Activated naive CD8-positive, alpha-beta T cell treated with anti-CD3 and anti-CD28 coated beads, Interleukin-2, amount 10 ng/mL, durations not matched to agents 7 days and 5 days (primary cell): ENCODE measurements around the gene SLC30A9. TPM values are rescaled to one million over a fixed set of nuclear protein-coding genes. Genes with fewer than 3 reads are reported as not detected.

ENCODE experiments used
- ATAC-seq: fragments of 150-1000 bp; cut with Tn5 transposase; one replicate; pipeline ENCODE4 v1.10.0; 2021; ENCODE audit warnings: low read depth, moderate library complexity
- POLR2A ChIA-PET: fragments of 350-600 bp; sonication (Branson Sonifier 250); formaldehyde crosslinking; loops from one replicate; lab custom pipeline; 2021; ENCODE audit warnings: antibody characterized with exemption; lab: Charles Lee
- DNase-seq: peaks from one replicate; pipeline ENCODE4 v3.0.0; 2021
- H3K27ac Mint-ChIP-seq: one replicate; pipeline ENCODE4 v1.8.0; 2022; ENCODE audit warnings: mild to moderate bottlenecking, mixed read lengths
- H3K27me3 Mint-ChIP-seq: one replicate; pipeline ENCODE4 v1.8.0; 2022; ENCODE audit warnings: mild to moderate bottlenecking, moderate library complexity, mixed read lengths
- H3K36me3 Mint-ChIP-seq: one replicate; pipeline ENCODE4 v1.8.0; 2021; ENCODE audit warnings: mild to moderate bottlenecking, mixed read lengths
- H3K4me1 Mint-ChIP-seq: one replicate; pipeline ENCODE4 v1.8.0; 2021; ENCODE audit warnings: mixed read lengths
- H3K4me3 Mint-ChIP-seq: one replicate; pipeline ENCODE4 v1.8.0; 2022; ENCODE audit warnings: mild to moderate bottlenecking, moderate library complexity, mixed read lengths
- H3K9me3 Mint-ChIP-seq: one replicate; pipeline ENCODE4 v1.8.0; 2021; ENCODE audit warnings: mixed read lengths
- total RNA-seq, 2 experiments: library from RNA; stranded (reverse); gene quantifications; one replicate each; pipeline ENCODE4 v1.2.3, GENCODE V29; 2021

SLC30A9 gene
- total RNA-seq, 2 experiments from 2014 or later, result 35.1 to 38.2 TPM

DNA sequence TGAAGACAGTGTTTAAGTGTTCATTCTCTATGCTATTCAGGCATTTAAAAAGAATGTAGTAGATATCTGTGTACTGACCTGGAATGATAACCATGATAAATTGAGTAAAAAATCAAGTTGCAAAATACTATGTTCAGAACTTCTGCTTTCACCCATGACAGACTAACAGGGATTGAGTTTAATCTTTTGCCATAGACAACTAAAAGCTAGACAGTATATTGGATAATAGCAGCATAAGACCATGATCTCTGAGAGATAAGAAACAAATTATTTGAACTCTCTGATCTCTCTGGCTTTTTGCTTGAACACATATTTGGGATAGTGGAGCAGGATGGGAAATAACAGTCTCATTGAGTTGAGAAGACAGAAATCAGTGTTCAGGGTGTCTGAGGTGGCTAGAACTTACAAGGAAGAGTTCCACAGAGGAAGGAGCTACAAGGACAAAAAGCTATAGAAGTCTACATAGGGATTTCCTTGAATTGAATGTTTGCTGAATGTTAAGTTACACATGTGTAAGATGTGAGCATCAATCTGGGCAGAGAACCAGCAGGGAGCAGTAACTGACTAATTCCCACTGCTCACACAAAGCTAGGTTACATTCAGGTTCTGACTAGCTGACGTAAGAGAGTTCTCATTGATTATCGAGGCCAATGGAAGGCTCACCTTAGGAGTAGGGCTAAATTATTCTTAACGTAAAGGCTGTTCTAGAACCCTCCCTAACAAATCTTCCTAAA is 60.4 kb downstream of the SLC30A9 start:
- Mint-ChIP-seq H3K4me1 (no peaks in the 10 kb centered on the region), H3K9me3 (peaks cover 2% of the 10 kb centered on the region), H3K4me3 (no peak overlapping the region), H3K27me3 (no peaks in the 10 kb centered on the region), H3K36me3 (peaks cover 43% of the 10 kb centered on the region), H3K27ac (no peak overlapping the region)
- POLR2A ChIA-PET, result no interaction called here
- DNase-seq (no peak), ATAC-seq (no peak)

DNA sequence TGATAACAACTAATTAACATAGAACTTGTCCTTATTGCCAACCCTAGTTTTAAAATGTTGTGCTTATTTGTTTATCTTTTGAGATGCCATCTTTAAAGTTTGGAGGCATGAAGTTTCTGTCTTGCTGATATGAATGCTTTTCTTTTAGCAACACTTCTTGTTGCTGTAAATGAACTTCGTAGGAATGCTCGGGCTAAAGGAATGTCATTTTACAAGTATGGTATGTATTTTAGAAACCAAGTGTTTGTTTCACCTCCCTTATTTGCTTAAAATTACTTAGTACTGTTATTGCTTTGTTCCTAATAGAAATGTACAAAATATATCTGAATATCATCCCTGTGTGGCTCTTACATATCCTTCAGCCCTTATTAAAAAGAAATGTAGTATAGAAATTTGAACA is 76.1 kb downstream of the SLC30A9 start:
- Mint-ChIP-seq H3K27ac (no peak overlapping the region), H3K4me3 (no peak overlapping the region), H3K9me3 (no peaks in the 10 kb centered on the region), H3K4me1 (no peaks in the 10 kb centered on the region), H3K27me3 (no peaks in the 10 kb centered on the region), H3K36me3 (peaks cover 5% of the 10 kb centered on the region)
- DNase-seq (no peak), ATAC-seq (no peak)
- POLR2A ChIA-PET, result no interaction called here

DNA sequence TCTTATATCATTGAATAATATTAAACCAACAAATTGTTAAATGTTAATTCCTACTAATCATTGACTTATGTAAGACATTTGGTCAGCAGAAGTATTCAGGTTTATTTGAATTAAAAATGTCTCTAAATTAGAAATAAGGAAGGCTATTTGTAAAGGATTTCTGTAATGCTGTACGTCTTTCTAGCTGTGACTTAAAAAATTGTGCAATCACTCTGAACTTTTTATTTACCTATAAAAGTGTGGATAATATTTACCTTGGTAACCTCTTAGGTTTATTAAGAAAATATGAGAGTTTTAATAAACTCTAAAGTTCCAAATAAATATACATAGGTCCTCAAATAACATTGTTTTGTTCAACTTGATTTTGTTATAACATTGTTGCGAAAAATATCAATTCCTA is 76.9 kb downstream of the SLC30A9 start:
- H3K36me3 Mint-ChIP-seq, result peaks cover 8% of the 10 kb centered on the region
- H3K4me3 Mint-ChIP-seq, result no peak overlapping the region
- H3K9me3 Mint-ChIP-seq, result no peaks in the 10 kb centered on the region
- no peaks in the 10 kb centered on the region for H3K27me3 Mint-ChIP-seq
- ATAC-seq (no peak), DNase-seq (no peak)
- H3K4me1 Mint-ChIP-seq, result no peaks in the 10 kb centered on the region
- POLR2A ChIA-PET, result no interaction called here
- H3K27ac Mint-ChIP-seq, result no peak overlapping the region

DNA sequence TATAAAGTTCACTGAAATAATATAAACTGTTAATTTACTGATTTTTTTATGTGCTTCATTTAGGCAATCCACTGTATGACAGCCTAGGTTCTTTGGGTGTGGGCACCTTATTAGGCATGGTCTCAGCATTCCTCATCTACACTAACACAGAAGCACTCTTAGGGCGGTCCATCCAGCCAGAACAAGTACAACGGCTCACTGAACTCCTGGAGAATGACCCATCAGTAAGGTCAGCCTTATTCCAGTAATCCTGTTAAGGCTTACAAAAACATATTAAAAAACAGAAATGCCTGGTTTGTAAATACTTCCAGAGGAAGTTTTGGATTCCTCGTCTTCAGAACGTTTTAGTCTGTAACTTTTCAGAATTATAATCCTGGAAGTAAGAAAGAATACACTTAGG is 80.1 kb downstream of the SLC30A9 start:
- H3K9me3 Mint-ChIP-seq, result no peaks in the 10 kb centered on the region
- H3K27me3 Mint-ChIP-seq, result no peaks in the 10 kb centered on the region
- H3K4me1 Mint-ChIP-seq, result no peaks in the 10 kb centered on the region
- no peak for DNase-seq
- no peak for ATAC-seq
- no peak overlapping the region for H3K27ac Mint-ChIP-seq
- peaks cover 10% of the 10 kb centered on the region for H3K36me3 Mint-ChIP-seq
- no peak overlapping the region for H3K4me3 Mint-ChIP-seq
- POLR2A ChIA-PET, result no interaction called here

DNA sequence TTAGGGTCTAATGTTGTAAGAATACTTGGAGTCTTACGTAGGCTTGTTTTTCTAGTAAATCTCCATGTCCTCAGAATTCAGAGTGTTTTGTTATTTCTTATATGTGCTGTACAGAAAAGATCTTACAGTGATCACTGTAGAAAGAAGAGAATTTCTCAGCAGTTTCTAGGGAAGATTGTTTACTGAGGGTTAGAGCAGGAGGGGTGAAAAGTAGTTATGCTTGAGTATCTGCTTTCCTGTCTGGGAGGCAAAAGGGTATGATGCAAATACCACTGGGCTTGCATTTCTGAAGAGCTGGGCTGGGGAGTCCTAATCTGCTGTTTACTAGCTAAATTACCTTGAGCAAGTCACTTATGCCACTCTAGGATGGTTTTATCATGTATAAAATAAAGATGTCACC is 84.0 kb downstream of the SLC30A9 start:
- Mint-ChIP-seq H3K27me3 (no peaks in the 10 kb centered on the region), H3K9me3 (no peaks in the 10 kb centered on the region), H3K36me3 (peaks cover 11% of the 10 kb centered on the region), H3K27ac (no peak overlapping the region), H3K4me1 (no peaks in the 10 kb centered on the region), H3K4me3 (no peak overlapping the region)
- no peak for DNase-seq
- POLR2A ChIA-PET, result no interaction called here
- no peak for ATAC-seq

DNA sequence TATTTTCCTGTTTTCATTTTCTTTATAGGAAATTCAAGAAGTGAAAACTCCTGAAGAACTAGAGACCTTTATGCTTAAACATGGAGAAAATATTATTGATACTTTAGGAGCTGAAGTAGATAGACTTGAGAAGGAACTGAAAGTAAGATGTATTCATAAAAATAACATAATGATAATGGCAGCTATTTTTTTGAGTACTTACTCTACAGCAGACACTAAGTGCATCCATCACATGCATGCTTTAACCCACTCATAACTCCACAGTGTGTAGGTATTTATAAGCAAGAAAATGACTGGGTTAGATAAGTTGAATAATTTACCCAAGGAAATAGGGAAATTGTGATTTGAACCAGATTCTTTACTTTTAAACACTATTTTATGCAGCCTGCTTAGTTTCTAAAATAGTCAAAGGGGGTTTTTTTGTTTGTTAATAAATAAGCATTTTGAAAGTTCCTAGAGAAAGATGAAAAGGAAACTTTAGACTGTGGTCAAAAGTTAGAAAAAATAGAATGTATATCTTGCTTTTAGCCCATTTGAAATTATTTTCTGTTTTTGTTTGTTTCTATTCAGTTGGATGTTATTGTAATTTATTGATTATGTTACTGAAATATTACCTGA is 88.0 kb downstream of the SLC30A9 start:
- POLR2A ChIA-PET, result no interaction called here
- Mint-ChIP-seq H3K27ac (no peak overlapping the region), H3K36me3 (peaks cover 14% of the 10 kb centered on the region), H3K4me1 (no peaks in the 10 kb centered on the region), H3K4me3 (no peak overlapping the region), H3K9me3 (no peaks in the 10 kb centered on the region), H3K27me3 (no peaks in the 10 kb centered on the region)
- no peak for ATAC-seq
- DNase-seq, result no peak

DNA sequence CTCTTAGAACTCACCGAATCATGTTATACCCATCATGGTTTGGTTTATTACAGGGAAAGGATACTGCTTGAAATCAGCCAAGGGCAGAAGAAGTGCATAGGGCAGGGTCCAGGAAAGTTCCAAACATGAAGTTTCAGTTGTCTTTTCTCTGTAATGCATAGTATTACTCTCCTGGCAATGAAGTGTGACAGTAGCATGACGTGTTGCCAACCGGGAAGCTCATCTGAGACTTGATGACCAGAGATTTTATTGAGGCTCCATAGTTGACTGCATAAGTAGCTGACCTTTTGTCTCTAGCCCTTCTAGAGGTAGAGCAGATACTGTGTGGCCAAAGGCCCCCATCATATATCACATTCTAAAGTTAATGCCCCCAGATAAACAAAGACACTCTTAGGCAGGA is 90.0 kb downstream of the SLC30A9 start:
- Mint-ChIP-seq H3K27me3 (no peaks in the 10 kb centered on the region), H3K27ac (no peak overlapping the region), H3K4me1 (no peaks in the 10 kb centered on the region), H3K4me3 (no peak overlapping the region), H3K9me3 (no peaks in the 10 kb centered on the region), H3K36me3 (peaks cover 11% of the 10 kb centered on the region)
- ATAC-seq (no peak), DNase-seq (no peak)
- POLR2A ChIA-PET, result no interaction called here

DNA sequence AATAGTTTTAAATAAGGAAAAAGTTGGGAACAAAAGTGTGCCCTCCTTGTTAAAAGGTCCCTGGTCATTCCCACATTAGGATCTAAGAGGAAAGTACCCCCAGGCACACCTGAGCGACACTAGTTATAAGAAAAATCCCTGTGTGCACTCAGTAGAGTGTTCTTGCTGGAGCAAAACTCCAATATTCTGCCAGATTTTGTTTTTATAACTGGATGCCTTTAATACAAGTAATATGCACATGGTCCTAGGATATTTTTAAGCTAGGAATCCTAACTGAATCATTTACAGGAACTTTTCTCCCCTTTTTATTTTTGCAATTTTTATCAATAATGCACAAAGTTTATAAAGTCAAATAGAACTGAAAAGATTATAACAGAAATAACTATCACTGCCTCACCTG is 93.5 kb downstream of the SLC30A9 start:
- no peaks in the 10 kb centered on the region for H3K27me3 Mint-ChIP-seq
- POLR2A ChIA-PET, result no interaction called here
- H3K4me3 Mint-ChIP-seq, result no peak overlapping the region
- H3K36me3 Mint-ChIP-seq, result peaks cover 15% of the 10 kb centered on the region
- no peaks in the 10 kb centered on the region for H3K9me3 Mint-ChIP-seq
- no peaks in the 10 kb centered on the region for H3K4me1 Mint-ChIP-seq
- H3K27ac Mint-ChIP-seq, result no peak overlapping the region
- no peak for ATAC-seq
- no peak for DNase-seq

DNA sequence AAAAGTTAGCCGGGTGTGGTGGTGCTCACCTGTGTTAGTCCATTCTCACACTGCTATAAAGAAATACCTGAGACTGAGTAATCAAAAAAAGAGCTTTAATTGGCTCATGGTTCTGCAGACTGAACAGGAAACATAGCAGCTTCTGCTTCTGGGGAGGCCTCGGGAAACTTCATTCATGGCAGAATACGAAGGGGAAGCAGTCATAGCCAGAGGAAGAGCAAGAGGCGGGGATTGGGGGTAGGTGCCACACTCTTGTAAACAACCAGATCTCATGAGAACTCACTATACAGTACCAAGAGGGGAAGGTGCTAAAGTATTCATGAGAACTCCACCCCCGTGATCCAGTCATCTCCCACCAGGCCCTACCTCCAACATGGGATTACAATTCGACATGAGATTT is 98.1 kb downstream of the SLC30A9 start:
- POLR2A ChIA-PET, result no interaction called here
- ATAC-seq, result no peak
- Mint-ChIP-seq H3K27ac (no peak overlapping the region), H3K4me1 (no peaks in the 10 kb centered on the region), H3K27me3 (no peaks in the 10 kb centered on the region), H3K4me3 (no peak overlapping the region), H3K36me3 (peaks cover 11% of the 10 kb centered on the region), H3K9me3 (no peaks in the 10 kb centered on the region)
- no peak for DNase-seq

DNA sequence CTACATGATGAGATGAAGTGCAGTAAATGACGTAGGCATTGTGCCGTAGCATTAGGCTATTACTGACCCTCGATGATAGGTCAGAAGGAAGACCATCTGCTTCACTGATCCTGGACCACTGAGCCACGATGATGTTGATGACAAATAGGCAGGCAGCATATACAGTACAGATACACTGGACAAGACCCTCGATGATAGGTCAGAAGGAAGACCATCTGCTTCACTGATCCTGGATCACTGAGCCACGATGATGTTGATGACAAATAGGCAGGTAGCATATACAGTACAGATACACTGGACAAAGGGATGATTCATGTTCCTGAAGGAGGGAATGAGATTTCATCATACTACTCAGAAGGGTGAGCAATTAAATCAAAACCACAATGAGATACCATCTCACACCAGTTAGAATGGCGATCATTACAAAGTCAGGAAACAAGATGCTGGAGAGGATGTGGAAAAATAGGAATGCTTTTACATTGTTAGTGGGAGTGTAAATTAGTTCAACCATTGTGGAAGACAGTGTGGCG is 111.2 kb downstream of the SLC30A9 start:
- Mint-ChIP-seq H3K4me3 (no peak overlapping the region), H3K4me1 (no peaks in the 10 kb centered on the region), H3K27ac (no peak overlapping the region), H3K27me3 (peaks cover 5% of the 10 kb centered on the region), H3K9me3 (peaks cover 7% of the 10 kb centered on the region), H3K36me3 (no peaks in the 10 kb centered on the region)
- DNase-seq, result no peak
- POLR2A ChIA-PET, result no interaction called here
- no peak for ATAC-seq

DNA sequence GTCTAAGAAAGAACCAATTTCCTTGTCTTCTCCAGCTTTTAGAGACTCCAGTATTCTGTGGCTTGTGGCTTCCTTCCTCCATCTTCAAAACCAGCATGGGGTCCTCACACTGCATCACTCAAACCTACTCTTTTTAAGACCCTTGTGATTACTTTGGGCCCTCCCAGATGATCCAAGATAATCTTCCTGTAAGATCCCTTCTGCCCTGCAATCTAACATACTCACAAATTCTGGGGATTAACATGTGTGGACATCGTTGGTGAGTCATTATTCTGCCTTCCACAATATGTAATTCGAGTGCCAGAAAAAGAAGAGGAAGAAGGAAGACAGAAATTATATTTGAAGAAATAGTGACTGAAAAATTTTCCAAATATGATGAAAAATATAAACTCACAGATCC is 114.2 kb downstream of the SLC30A9 start:
- Mint-ChIP-seq H3K27me3 (peaks cover 6% of the 10 kb centered on the region), H3K4me3 (no peak overlapping the region), H3K36me3 (no peaks in the 10 kb centered on the region), H3K27ac (no peak overlapping the region), H3K4me1 (no peaks in the 10 kb centered on the region), H3K9me3 (peaks cover 9% of the 10 kb centered on the region)
- ATAC-seq (no peak), DNase-seq (no peak)
- POLR2A ChIA-PET, result no interaction called here

DNA sequence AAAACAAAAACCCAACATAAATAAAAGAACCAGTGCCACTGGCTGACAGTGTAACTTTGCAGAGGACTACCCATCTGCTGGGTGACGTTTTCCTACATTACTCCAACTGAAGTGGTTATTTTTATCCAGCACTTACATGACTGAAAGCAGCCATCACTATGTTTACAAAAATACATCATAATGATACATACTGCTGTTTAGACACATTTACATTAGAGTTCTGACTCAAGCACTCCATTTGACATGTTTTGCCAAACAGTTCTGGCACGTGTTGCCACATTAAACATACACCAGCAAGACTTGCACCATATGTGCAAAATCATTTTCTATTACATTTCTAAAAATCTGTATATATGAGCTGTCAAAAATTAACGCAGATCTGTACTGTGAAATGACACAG is 122.5 kb downstream of the SLC30A9 start:
- Mint-ChIP-seq H3K36me3 (no peaks in the 10 kb centered on the region), H3K27me3 (peaks cover 13% of the 10 kb centered on the region), H3K27ac (no peak overlapping the region), H3K4me1 (no peaks in the 10 kb centered on the region), H3K9me3 (peaks cover 2% of the 10 kb centered on the region), H3K4me3 (no peak overlapping the region)
- ATAC-seq (no peak), DNase-seq (no peak)
- POLR2A ChIA-PET, result no interaction called here

DNA sequence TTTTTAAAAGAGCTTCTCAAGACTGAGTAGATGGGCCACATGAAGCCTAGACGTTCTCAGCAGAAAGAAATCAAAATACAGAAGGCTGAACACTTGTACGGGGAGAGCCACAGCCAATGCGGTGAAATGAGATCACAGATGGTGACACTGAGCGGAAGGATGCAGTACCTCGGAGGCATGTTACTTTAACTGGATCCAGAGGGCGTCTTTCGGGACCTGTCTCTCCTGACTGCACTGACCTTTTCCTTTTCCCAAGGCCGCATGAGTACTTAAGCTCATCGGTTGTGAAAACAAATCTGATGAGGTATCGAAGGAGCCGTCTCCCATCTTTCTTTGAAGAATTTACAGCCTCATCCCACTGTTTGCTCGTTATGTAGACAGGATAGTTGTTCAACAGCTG is 129.6 kb downstream of the SLC30A9 start:
- no peak for ATAC-seq
- POLR2A ChIA-PET, result no interaction called here

DNA sequence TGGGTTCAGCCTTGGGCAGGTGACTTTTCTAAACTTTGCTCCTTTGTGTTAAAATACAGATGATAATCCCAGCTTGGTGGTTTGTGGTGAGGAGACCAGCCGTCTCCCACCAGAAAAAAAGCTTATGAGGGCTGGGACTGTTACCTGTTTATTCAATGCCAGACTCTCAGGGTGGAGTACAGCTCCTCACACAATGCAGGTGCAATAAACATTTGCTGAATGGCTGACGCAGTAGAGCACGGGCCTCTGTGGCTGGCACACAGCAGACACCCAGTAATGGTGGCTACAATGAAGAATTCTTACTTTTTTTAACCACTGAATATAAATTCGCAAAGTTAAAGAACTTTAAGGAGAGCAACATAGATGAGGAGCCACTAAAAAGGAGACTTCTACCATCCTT is 131.9 kb downstream of the SLC30A9 start:
- no peak for DNase-seq
- POLR2A ChIA-PET, result no interaction called here
- Mint-ChIP-seq H3K4me1 (no peaks in the 10 kb centered on the region), H3K27ac (no peak overlapping the region), H3K27me3 (peaks cover 4% of the 10 kb centered on the region), H3K36me3 (no peaks in the 10 kb centered on the region), H3K9me3 (no peaks in the 10 kb centered on the region), H3K4me3 (no peak overlapping the region)
- no peak for ATAC-seq

More for the DNA sequence above, 129.6 kb downstream of the SLC30A9 start:
- no peaks in the 10 kb centered on the region for H3K36me3 Mint-ChIP-seq
- DNase-seq, result no peak
- H3K4me3 Mint-ChIP-seq, result no peak overlapping the region
- no peaks in the 10 kb centered on the region for H3K4me1 Mint-ChIP-seq
- no peak overlapping the region for H3K27ac Mint-ChIP-seq
- no peaks in the 10 kb centered on the region for H3K9me3 Mint-ChIP-seq
- H3K27me3 Mint-ChIP-seq, result peaks cover 8% of the 10 kb centered on the region
